ENCODE measurements around the gene MINDY4B.
"Not testable (repeated sequence)": the region's sequence is repeated elsewhere in the genome, so short reads cannot be mapped to it uniquely, and the experiment has no call there.

Gene MINDY4B

DNA sequence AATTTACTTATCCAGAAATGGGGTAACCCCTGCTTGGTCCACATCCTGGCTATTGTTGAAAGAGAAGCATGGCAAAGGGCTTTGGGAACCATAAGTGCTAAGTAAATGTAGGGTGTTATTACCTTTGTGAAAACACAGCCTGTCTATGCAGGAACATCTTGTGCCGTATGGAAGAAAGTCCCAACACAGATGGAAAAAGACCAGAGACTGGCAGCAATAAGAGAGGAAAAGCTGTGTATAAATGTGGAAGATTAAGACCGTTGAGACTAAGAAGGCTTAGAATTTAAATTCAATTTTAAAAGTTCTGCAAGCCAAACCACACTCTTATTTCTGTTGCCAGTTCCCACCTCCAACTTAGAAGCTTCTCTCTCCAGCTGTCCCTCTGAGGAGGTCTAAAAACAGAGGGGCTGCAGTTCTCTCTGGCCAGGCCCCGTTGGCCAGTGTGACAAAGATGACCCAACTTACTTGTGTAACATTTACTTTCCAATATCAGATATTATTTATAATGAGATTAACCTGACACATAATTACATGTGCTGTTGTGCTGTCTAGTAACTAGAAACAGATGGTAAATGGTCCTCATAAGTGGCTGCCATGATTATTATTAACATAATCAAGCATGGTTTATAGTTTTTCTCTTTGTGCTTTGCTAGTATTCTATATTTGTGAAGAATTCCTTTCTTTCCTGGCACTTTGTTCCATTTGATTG lies 7.0 kb downstream of the MINDY4B start:
- no peak for DNase-seq (ENCODE audit: low read depth)

DNA sequence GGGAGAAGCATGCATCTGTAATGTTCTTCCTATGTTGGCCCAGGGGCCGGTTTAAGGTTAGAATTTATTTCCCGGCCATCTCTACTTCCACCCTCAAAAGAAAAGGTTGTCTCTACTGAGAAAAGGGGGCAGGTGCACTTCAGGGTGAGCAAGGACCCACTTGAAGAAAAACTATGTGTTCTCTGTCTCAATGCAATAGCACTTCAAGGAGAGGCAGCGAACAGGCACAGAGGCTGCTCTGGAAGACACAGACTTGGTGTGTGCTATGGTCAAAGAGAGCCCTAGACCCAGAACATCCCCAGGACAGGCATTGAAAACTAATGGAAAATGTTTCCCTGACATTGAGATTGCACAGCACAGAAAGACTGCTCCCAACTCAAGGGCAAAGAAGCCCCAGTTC lies 7.6 kb downstream of the MINDY4B start:
- DNase-seq (ENCODE audit: low read depth) = no peak

DNA sequence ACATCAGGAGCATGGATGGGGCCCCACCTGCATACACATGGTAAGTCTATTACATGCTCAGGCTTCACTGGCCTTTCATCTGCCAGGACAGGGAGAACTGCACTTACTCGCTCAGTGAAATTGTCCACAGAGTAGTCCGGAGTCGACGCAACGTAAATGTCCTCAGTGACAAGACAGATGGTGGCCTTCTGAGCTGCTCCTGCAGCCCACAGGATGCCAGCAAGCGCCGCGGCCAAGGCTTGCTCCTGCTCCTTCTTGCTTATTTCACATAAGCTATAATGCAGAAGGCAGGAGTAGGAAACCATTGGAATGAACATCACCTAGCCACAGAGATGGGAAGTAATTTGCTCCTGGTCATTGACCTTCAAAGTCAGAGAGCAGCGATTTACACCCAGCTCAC lies 14.4 kb downstream of the MINDY4B start:
- DNase-seq (ENCODE audit: low read depth) = no peak

DNA sequence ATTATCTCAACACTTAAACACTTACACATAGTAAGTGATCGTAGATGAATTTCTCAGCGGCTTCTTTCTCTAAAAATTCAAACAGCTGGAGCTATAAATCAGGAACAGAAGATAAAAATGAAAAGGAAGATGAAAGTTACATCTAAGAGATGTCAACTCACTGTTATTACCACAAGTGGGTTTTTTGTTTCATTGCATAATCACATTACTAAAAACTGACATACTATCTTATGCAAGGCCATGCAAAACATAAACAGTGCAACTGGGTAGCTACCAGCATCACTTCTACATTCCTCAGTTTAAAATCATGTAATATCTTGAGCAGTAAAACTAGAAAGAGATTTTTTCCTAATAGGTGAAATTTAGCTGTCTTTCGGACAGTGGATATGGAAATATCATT lies 14.9 kb downstream of the MINDY4B start:
- no peak for DNase-seq (ENCODE audit: low read depth)

DNA sequence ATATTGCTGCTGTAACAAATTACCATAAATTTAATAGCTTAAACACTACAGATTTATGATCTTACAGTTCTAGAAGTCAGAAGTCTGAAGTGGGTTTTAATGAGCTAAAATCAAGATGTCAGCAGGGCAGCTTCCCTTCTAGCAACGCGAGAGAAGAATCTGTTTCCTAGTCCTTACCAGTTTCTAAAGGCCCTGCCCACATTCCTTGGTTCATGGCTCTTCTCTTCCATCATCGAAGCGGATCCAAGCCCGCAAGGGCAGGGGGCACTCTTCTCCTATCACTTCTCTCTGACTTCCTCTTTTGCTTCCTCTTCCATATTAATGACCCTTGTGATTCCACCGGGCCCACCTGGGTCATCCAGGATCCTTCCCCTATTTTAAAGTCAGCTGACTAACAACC lies 16.1 kb downstream of the MINDY4B start:
- DNase-seq (ENCODE audit: low read depth) = no peak

DNA sequence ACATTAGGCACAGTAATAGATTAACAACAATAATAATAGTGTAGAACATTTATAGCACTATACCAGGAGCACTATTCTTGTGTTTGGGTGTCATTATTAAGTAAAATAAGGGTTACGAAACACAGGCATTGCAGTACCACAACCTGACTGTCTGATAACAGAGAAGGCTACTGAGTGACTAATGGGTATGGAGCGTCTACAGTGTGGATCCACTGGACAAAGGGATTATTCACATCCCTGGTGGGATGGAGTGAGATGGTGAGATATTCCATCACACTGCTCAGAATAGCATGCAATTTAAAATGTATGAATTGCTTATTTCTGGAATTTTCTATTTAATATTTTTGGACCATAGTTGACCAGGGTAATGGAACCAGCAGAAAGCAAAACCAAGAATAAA lies 18.2 kb downstream of the MINDY4B start:
- no peak for DNase-seq (ENCODE audit: low read depth)

DNA sequence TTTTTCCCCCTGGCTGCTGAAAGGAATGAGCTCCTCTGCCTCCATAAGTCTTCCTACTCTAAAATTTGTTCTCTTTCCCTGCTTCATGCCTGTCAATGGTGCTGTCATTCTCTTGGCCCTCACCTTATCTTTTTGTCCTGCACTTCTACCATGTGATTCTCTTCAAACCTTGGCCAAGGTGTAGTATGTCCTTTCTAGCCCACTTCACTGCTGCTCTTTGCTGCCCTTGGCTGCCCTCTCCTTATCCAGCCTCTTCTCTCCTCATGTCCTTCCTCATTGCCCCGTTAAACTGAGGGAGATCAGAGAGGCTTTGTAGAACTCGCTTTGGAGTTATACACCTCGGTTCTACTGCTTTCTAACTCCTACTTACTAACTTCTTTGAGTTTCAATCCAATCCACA lies 19.7 kb downstream of the MINDY4B start:
- DNase-seq (ENCODE audit: low read depth) = no peak

DNA sequence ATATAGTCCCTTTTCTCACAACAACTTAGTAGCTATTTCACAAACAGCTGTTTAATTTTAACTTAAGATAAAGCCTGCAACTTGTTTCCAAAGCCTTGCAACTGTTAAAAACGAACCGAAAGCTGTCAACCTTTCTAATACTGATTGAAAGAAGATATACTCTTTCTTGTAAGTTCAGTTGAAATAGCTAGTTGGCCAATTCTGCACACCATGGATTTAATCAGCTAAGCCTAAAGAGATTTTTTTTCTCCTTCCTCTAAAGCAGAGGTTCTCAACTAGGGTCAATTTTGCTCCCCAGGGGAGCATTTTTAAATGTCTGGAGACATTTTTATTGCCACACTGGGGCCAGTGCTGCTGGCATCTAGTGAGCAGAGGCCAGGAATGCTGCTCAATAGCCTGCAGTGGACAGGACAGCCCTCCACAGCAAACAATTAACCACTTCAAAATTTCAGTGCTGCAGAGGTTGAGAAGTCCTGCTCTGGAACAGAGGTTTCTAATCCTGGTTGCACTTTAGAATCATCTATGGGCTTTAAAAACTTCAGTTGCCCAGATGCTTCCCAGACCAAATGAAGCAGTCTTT lies 26.2 kb downstream of the MINDY4B start:
- DNase-seq (ENCODE audit: low read depth) = no peak

DNA sequence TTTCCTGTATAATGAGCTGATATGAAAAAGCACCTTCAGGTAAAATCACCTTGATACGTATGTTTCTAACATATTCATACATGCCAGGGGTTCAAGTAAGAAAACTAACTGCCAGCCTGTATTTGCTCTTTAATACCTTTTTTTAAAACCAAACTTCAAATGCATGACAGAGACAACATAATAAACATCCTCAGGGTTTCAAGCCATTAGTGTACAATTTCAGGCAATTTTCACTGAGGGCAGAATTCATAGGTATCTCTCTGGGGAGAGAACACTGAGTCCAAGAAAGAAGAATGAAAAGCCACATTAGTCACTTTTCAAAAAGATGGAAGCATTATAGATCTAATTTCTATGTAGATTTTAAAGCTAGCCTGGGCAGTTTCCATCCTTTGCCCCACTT lies 26.9 kb downstream of the MINDY4B start:
- no peak for DNase-seq (ENCODE audit: low read depth)

DNA sequence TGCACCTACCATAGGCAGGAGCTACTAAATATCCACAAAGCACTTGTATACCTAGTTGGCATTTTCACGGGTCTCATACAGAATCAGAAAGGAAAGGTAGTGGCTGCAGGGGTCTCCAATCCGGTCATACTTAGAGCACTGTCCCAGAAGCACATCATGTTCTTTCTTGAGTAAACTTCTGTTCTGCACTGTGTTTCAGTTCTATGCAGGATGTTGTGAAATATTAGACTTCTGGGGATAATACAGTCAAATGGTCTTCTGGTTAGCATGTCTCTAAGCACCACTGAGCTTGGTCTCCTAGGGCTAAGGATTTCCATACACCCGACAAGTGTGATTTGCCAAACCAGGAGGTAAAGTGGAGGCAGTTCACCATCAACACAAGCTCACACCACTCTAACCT lies 27.9 kb downstream of the MINDY4B start:
- DNase-seq (ENCODE audit: low read depth) = no peak

DNA sequence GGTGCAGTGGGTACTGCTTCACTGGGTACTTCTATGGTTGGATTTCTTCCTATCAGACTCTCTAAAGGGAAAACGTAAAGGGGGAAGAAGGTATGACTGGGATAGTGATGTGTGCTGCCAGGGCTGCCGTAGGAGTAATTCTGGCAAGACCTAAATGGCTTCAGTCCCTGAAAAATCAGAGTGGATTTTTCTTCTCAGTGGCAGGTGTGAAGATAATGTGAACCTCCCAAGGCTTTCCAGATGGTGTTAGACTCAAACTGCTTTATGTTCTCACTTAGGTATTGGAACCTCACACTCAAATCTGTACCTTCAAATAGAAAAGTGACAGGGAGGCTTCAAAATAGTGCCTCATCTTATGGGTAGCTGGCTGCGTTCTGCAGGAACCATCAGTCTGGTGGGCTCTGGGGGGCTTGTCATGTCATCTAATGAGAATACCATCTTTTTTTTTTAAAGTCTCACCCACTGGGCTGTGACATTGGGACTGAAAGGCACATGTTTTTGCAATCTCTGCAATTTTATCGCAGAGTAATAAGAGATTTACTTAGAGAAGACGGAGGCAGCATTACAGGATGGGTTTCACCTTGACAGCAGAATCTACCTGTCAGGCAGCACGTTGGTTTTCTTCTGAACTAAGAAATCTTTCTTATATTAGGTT lies 28.5 kb downstream of the MINDY4B start:
- DNase-seq (ENCODE audit: low read depth) = no peak

DNA sequence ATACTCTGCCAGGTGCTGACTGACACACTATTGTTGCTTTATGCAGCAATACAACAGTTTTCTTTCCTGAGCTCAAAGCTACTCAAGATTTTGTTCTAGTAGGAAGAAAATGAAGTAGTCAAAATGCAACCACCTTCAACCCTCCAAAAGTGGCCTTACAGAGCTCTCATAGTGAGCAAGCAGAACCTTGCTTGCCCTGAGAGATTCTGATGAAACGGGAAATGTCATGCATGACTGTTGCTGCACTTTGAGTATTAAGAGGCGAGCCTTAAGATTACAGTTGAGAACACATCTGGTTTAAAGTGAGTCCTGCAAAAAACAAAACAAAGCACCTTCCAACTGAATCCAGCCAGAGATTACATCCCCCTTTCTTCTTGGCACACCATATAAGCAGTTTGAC lies 29.7 kb downstream of the MINDY4B start:
- no peak for DNase-seq (ENCODE audit: low read depth)

DNA sequence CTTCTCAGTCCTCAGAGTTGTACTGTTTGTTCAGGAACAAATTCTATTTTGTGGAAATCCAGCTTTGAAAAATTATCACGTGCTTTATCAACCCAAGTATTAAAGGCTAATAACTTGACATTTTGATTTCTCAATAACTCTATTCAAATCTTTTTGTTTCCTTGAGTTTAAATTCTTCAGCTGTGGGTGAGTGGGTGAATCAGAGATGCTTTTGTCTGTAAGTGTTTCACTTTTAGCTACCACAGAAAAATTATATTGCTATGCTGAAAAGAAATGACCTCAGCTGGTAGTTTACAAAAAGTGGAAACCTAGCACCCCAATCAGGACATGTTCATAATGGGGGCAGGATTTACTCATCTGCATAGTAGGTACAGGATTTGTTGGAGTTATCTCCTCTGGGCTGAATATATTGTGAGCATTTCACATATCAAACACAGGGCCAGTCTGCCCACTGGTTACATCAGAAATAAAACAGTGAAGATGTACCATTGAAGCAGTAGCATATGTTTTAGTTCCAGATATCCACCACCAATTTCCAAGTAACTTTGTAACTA lies 30.5 kb downstream of the MINDY4B start:
- DNase-seq (ENCODE audit: low read depth) = no peak

DNA sequence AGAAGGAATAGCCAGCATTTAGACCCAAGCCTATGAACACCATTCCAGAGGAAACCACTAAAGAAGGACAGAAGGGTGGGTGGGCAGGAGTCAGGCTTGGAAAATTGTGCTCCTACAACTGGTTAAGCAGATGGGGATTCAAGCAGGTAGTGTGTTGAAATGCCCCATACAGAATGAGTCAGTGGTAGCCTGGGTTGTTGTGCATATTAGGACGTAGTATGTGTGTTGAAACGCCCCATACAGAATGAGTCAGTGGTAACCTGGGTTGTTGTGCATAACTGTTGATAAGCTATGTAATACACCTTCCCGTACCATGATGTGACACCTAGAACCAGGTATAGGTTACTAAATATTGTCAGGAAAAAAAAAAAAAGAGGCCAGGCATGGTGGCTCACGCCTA lies 34.0 kb downstream of the MINDY4B start:
- DNase-seq (ENCODE audit: low read depth) = no peak

DNA sequence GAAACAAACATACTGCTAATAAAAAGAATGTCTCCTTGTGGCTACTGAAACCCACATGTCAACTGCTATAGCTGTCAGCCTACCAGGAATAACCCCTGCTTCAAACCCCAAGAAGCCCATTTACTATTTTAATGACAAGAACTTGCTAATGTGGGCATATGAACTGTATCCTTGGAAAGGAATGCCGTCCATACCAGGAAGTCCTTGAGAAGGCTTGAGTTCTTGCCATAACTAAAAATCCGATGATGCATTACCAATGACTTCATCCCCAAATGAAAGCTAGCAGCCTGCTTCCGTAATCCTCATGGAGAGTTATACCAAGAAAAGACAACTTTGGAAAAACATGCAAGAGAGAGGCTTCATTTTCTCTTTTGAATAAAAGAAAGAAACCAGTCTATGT lies 34.8 kb downstream of the MINDY4B start:
- DNase-seq (ENCODE audit: low read depth) = no peak

DNA sequence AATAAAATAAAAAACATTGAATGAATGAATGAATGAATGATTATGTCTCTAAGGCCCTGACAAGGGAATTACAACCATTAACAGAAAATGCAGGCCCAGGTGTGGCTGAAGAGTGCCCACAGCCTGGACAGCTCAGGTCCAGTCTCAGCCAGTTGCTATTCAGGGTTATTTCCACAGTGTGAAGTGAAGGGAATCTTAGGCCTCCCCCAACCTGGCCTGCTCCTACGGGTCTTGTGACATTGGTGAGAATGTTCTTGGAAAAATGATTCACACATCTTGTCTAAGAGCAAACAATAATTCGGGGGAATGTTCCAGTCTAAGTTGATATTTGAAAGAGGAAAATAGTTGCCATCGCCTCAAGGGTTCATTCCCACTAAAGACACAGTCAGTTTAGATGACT lies 37.0 kb downstream of the MINDY4B start:
- DNase-seq (ENCODE audit: low read depth) = no peak

DNA sequence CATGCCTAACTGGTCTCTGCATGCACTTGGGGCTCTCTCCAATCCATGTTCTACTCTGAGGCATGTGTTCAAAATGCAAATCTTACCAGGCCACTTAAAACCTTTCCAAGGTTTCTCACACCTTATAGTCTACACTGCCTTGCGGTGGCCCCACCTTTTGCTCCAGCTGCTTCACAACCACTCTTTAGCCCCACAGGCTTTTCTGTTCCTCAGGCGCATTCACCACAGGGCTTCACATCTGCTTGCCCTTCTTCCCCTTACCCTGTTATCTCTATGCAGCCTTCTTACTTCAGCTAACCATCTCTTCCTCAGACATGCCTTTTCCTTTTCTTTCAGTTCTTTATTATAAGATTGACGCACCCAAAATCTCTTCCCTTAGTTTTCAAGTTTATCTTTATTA lies 37.8 kb downstream of the MINDY4B start:
- no peak for DNase-seq (ENCODE audit: low read depth)

DNA sequence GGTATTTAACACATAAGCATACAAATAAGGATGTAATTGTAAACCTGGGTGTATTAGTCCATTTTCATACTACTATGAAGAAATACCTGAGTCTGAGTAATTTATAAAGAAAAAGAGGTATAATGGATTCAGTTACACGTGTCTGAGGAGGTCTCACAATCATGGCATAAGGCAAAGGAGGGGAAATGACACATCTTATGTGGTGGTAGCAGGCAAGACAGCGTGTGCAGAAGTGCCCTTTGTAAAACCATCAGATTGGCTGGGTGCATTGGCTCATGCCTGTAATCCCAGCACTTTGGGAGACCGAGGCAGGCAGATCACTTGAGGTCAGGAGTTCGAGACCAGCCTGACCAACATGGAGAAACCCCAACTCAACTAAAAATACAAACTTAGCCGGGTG lies 41.3 kb downstream of the MINDY4B start:
- not testable (repeated sequence) for DNase-seq (ENCODE audit: low read depth)

DNA sequence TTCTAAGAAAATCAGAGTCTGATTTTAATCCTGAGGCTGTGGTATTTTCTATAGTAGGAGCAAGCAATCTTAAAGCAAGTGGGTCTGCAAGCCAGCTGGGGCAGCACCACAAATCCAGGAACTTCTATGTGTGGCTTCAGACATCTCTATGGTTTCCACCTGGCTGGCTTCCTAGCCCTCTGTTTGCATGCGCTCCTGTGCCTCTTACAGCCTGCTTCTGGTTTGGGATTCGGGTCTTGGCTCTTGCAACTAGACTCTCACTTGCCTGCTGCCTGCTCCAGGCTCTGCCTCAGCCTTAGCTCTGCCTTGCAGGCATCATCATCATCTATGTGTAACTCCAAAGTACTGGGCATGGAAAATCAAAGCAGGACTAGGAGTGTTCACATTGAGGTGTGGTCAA lies 43.4 kb downstream of the MINDY4B start:
- DNase-seq (ENCODE audit: low read depth) = no peak

DNA sequence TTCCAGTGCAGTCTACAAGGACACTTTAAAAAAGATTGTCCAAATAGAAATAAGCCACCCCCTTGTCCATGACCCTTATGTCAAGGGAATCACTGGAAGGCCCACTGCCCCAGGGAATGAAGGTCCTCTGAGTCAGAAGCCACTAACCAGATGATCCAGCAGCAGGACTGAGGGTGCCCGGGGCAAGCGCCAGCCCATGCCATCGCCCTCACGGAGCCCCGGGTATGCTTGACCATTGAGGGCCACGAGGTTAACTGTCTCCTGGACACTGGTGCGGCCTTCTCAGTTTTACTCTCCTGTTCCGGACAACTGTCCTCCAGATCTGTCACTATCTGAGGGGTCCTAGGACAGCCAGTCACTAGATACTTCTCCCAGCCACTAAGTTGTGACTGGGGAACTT lies 47.3 kb downstream of the MINDY4B start:
- DNase-seq (ENCODE audit: low read depth) = not testable (repeated sequence)

DNA sequence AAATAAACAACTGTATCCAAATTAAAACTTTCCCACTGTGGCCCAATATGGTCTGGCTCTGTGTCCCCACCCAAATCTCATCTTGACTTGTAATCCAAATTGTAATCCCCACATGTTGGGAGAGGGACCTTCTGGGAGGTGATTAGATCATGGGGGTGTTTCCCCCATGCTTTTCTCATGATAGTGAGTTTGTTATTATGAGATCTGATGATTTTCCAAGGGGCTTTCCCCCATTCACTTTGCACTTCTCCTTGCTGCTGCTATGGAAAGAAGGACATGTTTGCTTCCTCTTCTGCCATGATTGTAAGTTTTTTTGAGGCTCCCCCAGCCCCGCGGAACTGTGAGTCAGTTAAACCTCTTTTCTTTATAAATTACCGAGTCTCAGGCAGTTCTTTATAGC lies 55.0 kb downstream of the MINDY4B start:
- no peak for DNase-seq (ENCODE audit: low read depth)

DNA sequence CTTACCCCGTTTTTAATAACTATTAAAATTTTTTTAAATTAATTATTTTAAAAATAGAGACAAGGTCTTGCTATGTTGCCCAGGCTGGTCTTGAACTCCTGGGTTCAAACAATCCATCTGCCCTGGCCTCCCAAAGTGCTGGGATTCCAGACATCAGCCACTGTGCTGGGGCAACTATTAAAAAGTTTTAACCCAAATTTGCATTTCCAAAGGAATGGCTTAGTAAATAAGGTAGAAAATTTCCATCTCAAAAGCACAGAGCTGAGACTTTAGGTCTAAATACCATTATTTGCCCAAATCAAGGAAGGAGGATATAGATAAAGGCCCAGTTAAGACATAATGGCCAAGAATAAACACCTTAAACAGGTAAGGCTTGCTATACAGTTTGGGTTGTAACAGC lies 56.4 kb downstream of the MINDY4B start:
- DNase-seq (ENCODE audit: low read depth) = no peak

DNA sequence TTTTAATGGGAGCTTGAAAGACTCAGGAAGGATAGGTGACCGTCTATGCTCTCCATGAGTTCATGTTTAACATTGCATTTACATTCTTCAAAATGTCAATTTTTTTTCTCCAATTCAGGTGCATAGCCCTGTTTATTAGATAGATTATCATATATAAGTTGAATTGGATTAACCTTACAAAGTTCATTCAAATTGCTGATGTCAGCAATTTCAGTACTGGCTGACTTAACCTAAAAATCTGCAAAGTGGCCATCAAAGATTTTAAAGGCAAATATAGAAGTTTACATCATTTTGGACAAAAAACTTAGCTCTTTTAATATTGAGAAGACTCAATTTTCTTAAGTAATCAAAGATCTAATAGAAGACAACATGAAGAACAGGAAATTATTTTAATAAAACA lies 57.8 kb downstream of the MINDY4B start:
- DNase-seq (ENCODE audit: low read depth) = no peak

DNA sequence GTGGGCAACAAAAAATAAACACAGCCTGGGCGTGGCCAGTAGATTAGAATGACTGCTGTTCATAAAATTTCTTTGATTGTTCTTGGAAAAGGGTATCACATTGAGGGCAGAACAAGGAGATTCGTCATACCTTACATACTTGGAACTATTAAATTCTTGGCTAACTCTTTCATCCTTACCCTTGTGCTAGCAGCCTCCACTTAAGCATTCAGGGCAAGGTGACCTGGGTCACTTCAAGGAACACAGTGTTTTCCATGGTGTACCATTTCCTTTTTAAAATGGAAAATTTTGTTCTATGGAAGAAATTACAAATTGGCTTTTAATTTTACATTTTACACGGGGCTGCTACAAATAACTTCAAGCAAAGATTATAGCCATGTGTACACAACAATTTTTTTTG lies 60.8 kb downstream of the MINDY4B start:
- DNase-seq (ENCODE audit: low read depth) = no peak
